Gastrocnemius medialis (tissue), 4 donors: ENCODE results near the gene KCNH6. TPM values are rescaled to one million over a fixed set of nuclear protein-coding genes. Genes with fewer than 3 reads are reported as not detected.

ENCODE experiments used
- ATAC-seq, 2 donors: fragments of 150-250 bp; one replicate each; pipeline ENCODE4 v1.9.1; 2016
- DNase-seq, 2 donors: peaks; one replicate each; pipeline ENCODE4 v3.0.0-alpha.2; 2019
- H3K27ac ChIP-seq, 4 donors: fragments of 200-600 bp; sonication (generic); 1 replicate in 1 of 4; 2 replicates in 3 of 4; pipeline ENCODE4 v1.5.1; 2016 to 2018; ENCODE audit warnings: mild to moderate bottlenecking in 2 of 4, moderate library complexity in 1 of 4
- H3K27me3 ChIP-seq, 3 donors: fragments of 200-600 bp; sonication (generic) in 2 of 3; 1 replicate in 1 of 3; 2 replicates in 2 of 3; pipeline versions ENCODE4 v1.5.1 to v1.6.0; 2016 to 2019; ENCODE audit warnings: mild to moderate bottlenecking in 1 of 3, moderate library complexity in 1 of 3
- H3K36me3 ChIP-seq, 2 donors: fragments of 200-600 bp; sonication (generic) in 1 of 2; one replicate each; pipeline ENCODE4 v1.5.1; 2017 to 2018
- H3K4me1 ChIP-seq, 2 donors: fragments of 200-600 bp; sonication (generic) in 1 of 2; one replicate each; pipeline ENCODE4 v1.5.1; 2016 to 2017; ENCODE audit warnings: mild to moderate bottlenecking in 2 of 2
- H3K4me3 ChIP-seq, 4 donors: fragments of 200-600 bp; sonication (generic) in 3 of 4; 1 replicate in 1 of 4; 2 replicates in 3 of 4; pipeline ENCODE4 v1.5.1; 2016 to 2019; ENCODE audit warnings: mild to moderate bottlenecking in 2 of 4
- H3K9me3 ChIP-seq, 3 donors: fragments of 200-600 bp; sonication (generic) in 2 of 3; 1 replicate in 1 of 3; 2 replicates in 2 of 3; pipeline ENCODE4 v1.5.1; 2016 to 2019
- CTCF ChIP-seq, 5 experiments: fragments of 450-650 bp in 3 of 5; fragments of 200-600 bp in 2 of 5; sonication (generic) in 2 of 5; IDR thresholded peaks in 4 of 5; conservative IDR thresholded peaks in 1 of 5; 1 replicate in 4 of 5; 2 replicates in 1 of 5; pipeline ENCODE4 v1.5.1; 2016 to 2019; ENCODE audit warnings: antibody characterized with exemption in 5 of 5, mild to moderate bottlenecking in 3 of 5, moderate library complexity in 3 of 5
- POLR2A ChIP-seq, 2 donors: fragments of 450-650 bp; IDR thresholded peaks; one replicate each; pipeline ENCODE4 v1.6.1; 2017; ENCODE audit warnings: antibody characterized with exemption in 2 of 2, mild to moderate bottlenecking in 2 of 2, moderate library complexity in 2 of 2
- in situ Hi-C, 4 donors: fragments of 200-750 bp; cut with MboI; loops; one replicate each; pipeline versions ENCODE4 v1.15.0 to v1.8.0; 2017; ENCODE audit warnings: low sequenced_read_pairs in 4 of 4
- intact Hi-C: fragments of 100-400 bp; cut with DNase I; formaldehyde crosslinking; loops from one replicate; pipeline ENCODE4 v1.15.1; 2023; ENCODE audit warnings: low total_unique reads
- total RNA-seq, 4 donors: library from RNA; depleted of rRNA; stranded (reverse); fragments of >200 nt; gene quantifications; one replicate each; pipeline versions ENCODE4 v1.1.0 to v1.2.3, GENCODE V29; 2016

KCNH6 gene
- total RNA-seq, 4 donors from 2014 or later: not detected

GRCh38 chr17:63489291-63489690 lies 33.9 kb upstream of the KCNH6 start:
- no peaks in the 10 kb centered on the region for H3K27me3 ChIP-seq
- ATAC-seq (no peak), DNase-seq (no peak)
- H3K36me3 ChIP-seq: no peaks in the 10 kb centered on the region
- H3K4me1 ChIP-seq: no peaks in the 10 kb centered on the region
- H3K9me3 ChIP-seq: no peaks in the 10 kb centered on the region
- H3K4me3 ChIP-seq: no peak overlapping the region
- intact Hi-C loops (no loop called here), in situ Hi-C loops (loop anchor here in 2 of 4 donors (10.0 kb wide), 2 partner anchors 54 to 64 kb away; no protein-coding TSS in a partner anchor)
- no peak for TF ChIP-seq POLR2A (IDR thresholded peaks at IDR 0.05)
- TF ChIP-seq CTCF (IDR thresholded peaks at IDR 0.05 in 4 of 5, conservative IDR thresholded peaks at IDR 0.05 in 1 of 5): no peak
- no peak overlapping the region for H3K27ac ChIP-seq

GRCh38 chr17:63490329-63490728 lies 32.8 kb upstream of the KCNH6 start:
- no peaks in the 10 kb centered on the region for H3K9me3 ChIP-seq
- intact Hi-C loops (no loop called here), in situ Hi-C loops (no loop called here)
- no peak overlapping the region for H3K27ac ChIP-seq
- no peaks in the 10 kb centered on the region for H3K36me3 ChIP-seq
- H3K4me1 ChIP-seq: no peaks in the 10 kb centered on the region
- no peak overlapping the region for H3K4me3 ChIP-seq
- no peak for DNase-seq
- ATAC-seq: no peak
- no peak for TF ChIP-seq CTCF (IDR thresholded peaks at IDR 0.05 in 4 of 5, conservative IDR thresholded peaks at IDR 0.05 in 1 of 5)
- TF ChIP-seq POLR2A (IDR thresholded peaks at IDR 0.05): no peak
- no peaks in the 10 kb centered on the region for H3K27me3 ChIP-seq

GRCh38 chr17:63490858-63491400 lies 32.2 kb upstream of the KCNH6 start:
- TF ChIP-seq POLR2A (IDR thresholded peaks at IDR 0.05) (no peak), CTCF (IDR thresholded peaks at IDR 0.05 in 4 of 5, conservative IDR thresholded peaks at IDR 0.05 in 1 of 5) (no peak)
- no peaks in the 10 kb centered on the region for H3K36me3 ChIP-seq
- no peak for DNase-seq
- H3K9me3 ChIP-seq: no peaks in the 10 kb centered on the region
- no peaks in the 10 kb centered on the region for H3K4me1 ChIP-seq
- ATAC-seq: no peak
- in situ Hi-C loops (no loop called here), intact Hi-C loops (no loop called here)
- H3K4me3 ChIP-seq: no peak overlapping the region
- no peak overlapping the region for H3K27ac ChIP-seq
- H3K27me3 ChIP-seq: no peaks in the 10 kb centered on the region

- Histone ChIP-seq H3K4me1 (no peaks in the 10 kb centered on the region), H3K27me3 (no peaks in the 10 kb centered on the region), H3K9me3 (no peaks in the 10 kb centered on the region), H3K4me3 (no peak overlapping the region), H3K36me3 (no peaks in the 10 kb centered on the region), H3K27ac (no peak overlapping the region)
- intact Hi-C loops: no loop called here
- in situ Hi-C loops: no loop called here
- DNase-seq (no peak), ATAC-seq (no peak)
- TF ChIP-seq CTCF (IDR thresholded peaks at IDR 0.05 in 4 of 5, conservative IDR thresholded peaks at IDR 0.05 in 1 of 5) (no peak), POLR2A (IDR thresholded peaks at IDR 0.05) (no peak)
Measured at GRCh38 chr17:63491413-63491812, 31.7 kb upstream of the KCNH6 start.
